HG02571 (cell line): ENCODE measurements around the gene SRP9.
A peak's percentile ranks its signal among the peaks of the same experiment; 100 is the strongest.

Source experiments
- ATAC-seq: cut with Tn5 transposase; IDR thresholded peaks from one replicate; pipeline ENCODE4 v1.9.1; 2021; ENCODE audit warnings: mild to moderate bottlenecking, moderate library complexity; ENCODE audit not compliant: unreplicated experiment

Gene SRP9, protein sequence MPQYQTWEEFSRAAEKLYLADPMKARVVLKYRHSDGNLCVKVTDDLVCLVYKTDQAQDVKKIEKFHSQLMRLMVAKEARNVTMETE

GRCh38 chr1:225777583-225778336, at the start of gene SRP9:
TSS of gene SRP9 (plus strand) at chr1:225777826. CDS start at chr1:225777941, 115 bp downstream.
- peak; percentile 100 for ATAC-seq

DNA sequence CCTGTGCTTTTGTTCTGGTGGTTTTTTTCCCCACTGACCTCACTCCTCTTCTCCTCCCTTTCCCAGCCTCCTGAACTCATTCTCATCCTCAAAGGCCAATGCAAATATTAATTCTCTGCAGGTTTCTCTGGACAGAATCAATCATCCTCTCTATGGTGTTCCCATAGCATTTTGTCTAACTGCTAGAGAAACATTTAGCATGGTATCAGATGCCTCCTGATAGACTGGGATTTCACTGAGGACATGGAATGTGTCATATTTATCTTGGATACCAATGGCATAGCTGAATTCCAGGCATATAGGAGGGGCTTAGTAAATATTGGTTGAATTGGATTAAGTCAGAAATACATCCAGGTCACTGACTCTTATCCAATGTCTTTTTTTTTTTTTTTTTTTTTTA, 46.1 kb upstream of the SRP9 start:
- no peak for ATAC-seq

GRCh38 chr1:225733254-225733653, 44.4 kb upstream of the SRP9 start:
- ATAC-seq = no peak

- ATAC-seq = no peak
Measured at GRCh38 chr1:225735252-225736149, 42.1 kb upstream of the SRP9 start.

DNA sequence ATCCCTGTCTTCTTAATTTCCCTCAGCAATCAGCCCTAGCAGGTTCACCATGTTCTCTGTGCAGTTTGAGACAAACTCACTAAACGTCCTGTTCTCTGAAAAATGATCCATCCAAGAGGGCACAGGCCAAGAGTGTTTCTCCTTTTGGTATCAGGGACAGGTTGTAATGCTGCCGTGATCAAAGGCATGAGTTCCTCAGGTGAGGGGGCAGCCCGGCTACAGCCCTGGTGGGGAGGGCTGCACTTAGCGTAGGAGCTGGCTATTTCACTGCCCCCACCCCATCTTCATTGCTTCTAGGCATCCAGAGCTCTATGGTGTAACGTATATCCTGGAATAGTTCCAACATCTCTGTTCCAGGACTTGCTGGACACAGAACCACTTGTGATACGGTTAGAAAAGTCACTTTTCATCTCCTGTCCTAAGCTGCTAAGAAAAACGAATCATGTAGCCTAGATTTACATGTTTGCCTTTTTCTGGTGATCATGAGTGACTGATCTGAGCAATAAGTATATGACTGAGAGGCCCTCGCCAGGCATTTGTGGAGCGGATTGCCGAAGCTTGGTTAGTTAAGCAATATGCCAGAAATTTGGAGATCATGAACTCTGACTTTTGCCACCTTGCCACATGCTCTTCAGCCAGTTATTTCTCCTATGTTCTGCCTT, 41.1 kb upstream of the SRP9 start:
- ATAC-seq = no peak

- no peak for ATAC-seq
Measured at GRCh38 chr1:225737161-225737560, 40.5 kb upstream of the SRP9 start.

DNA sequence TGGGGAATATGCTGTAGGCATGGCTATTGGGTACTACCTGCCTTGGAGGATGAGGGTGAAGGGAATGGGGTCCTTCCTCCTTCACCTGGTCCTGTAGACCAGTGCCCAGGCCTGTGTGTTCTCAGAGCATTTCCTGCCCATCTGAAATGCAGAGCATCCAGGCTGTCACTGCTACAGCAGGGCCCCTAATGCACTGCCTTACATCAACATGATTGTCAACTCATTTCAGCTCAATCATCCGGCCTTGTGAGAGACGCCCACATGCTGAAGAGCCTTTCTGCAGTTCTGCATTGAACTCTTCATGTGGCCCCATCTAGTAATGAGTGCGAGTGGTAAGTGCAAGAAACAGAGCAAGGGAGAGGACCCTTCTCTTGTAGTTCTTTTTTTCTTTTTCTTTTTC, 39.8 kb upstream of the SRP9 start:
- ATAC-seq = no peak

DNA sequence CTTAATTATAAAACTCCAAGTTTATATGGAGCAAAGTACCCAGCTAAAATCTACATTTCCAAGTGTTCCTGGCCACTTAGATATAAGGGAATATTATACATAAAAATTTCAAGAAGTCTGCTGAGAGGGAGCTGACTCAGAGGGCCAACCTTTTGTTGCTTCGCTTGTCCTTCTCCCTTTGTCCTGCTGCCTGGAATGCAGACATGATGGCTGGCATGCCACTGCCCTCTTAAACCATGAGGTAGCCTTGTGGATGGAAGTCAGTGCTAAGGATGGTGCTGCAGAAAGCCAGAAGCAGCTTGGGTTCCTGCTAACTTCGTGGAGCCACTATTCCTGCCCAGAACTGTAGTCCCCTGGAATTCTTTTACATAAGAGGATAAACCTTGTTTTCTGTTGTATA, 38.9 kb upstream of the SRP9 start:
- no peak for ATAC-seq

- ATAC-seq = no peak
Measured at GRCh38 chr1:225739542-225740107, 38.0 kb upstream of the SRP9 start.

GRCh38 chr1:225744745-225745144, 32.9 kb upstream of the SRP9 start:
- no peak for ATAC-seq

GRCh38 chr1:225745273-225745672, 32.4 kb upstream of the SRP9 start:
- ATAC-seq = no peak

- ATAC-seq = no peak
Measured at GRCh38 chr1:225746361-225747179, 31.1 kb upstream of the SRP9 start.

DNA sequence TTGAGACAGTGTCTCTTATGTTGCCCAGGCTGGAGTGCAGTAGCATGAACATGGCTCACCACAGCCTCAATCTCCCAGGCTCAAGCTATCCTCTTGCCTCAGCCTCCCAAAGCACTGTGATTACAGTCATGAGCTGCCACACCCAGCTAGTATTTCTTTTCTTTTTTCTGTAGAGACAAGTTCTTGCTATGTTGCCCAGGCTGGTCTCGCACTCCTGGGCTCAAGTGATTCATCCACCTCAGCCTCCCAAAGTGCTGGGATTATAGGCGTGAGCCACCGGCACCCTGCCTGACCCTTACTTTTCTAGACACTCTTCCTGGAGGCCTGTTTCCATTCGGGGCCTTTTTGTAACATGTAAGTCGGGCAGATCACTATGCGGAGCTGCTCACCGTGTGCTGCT, 30.1 kb upstream of the SRP9 start:
- ATAC-seq = no peak

- ATAC-seq = no peak
Measured at GRCh38 chr1:225748529-225748928, 29.1 kb upstream of the SRP9 start.

GRCh38 chr1:225749706-225750105, 27.9 kb upstream of the SRP9 start:
- ATAC-seq = no peak

DNA sequence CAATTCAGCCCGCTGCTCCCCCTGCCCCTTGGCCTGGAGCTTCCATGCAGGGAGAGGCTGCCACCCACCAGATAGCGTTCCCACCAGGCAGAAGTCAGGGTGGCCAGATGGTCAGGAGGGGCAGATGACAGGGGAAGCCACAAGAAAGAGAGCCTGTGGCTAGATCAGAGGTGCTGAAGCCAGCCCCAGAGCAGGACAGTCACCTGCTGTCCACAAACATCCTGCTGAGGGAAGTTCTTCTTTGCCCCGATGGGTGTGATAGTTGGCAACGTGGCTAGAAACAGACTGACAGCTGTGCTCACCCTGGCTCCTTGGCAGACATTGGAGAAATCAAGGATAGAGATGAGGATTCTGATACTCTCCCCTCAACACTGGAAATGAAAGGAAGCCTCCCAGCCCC, 27.2 kb upstream of the SRP9 start:
- ATAC-seq = no peak

- ATAC-seq = no peak
Measured at GRCh38 chr1:225750875-225751824, 26.5 kb upstream of the SRP9 start.

- ATAC-seq = no peak
Measured at GRCh38 chr1:225752245-225752644, 25.4 kb upstream of the SRP9 start.
